Measurements from ENCODE around the gene PDE7B.
A peak's percentile ranks its signal among the peaks of the same experiment; 100 is the strongest.
"Not testable (repeated sequence)": the region's sequence is repeated elsewhere in the genome, so short reads cannot be mapped to it uniquely, and the experiment has no call there.

The PDE7B gene

DNA sequence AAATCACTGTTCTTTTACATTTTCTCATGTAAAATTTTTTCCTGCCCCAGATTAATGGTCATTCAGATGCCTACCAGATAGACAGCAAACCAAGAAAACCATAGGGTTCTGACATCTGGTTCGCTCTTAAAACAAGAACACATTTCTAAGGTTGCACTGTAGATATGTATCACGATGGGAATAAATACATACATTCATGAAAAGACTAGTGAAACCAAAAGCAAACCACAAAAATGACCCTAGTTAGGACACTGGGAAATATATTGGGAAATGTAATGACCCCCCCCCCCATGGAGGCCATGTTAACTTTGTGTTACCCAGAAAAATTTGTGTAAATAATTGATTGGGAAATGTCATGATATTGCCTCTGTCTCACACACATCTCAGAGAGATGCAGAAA, 361.1 kb downstream of the PDE7B start:
- Histone ChIP-seq H3K9me3 (replicated peaks; ENCODE audit: low read length) (no peaks in the 10 kb centered on the region), H3K9ac (ENCODE audit: low read depth, low read length) (no peak overlapping the region), H3K4me2 (ENCODE audit: low read length) (no peak overlapping the region), H3K36me3 (ENCODE audit: insufficient read depth, low read length) (no peaks in the 10 kb centered on the region), H3K4me1 (ENCODE audit: control insufficient read depth, insufficient read depth, low read length) (no peaks in the 10 kb centered on the region), H3K4me3 (ENCODE audit: low read length) (no peak overlapping the region), H3K27me3 (ENCODE audit: control insufficient read depth, insufficient read depth, low read length) (no peaks in the 10 kb centered on the region)

DNA sequence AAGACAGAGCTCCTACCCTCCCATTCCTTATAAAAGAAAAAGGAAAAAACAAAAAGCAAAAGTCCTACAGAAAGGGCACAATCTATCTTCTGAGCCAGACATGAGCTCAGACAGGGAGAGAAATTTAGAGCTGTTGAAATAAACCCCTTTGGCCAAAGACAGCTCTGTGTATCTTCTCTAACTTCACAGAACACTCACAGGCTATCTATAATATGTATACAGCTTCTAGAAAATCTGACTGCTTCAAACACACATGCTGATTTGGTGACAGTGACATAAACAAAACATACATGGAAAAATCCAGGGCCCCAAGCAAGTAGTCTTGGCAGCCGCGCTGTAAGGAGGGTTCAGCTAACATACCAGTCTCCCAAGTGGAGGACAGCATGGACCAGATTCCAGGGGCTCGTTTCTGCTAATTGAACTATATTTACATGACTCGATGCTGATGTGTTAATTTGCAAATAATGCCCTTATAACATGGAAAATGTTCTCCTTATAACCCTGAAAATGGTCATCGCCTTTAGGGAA, 361.6 kb downstream of the PDE7B start:
- Histone ChIP-seq H3K9me3 (replicated peaks; ENCODE audit: low read length) (no peaks in the 10 kb centered on the region), H3K9ac (ENCODE audit: low read depth, low read length) (no peak overlapping the region), H3K36me3 (ENCODE audit: insufficient read depth, low read length) (no peaks in the 10 kb centered on the region), H3K27me3 (ENCODE audit: control insufficient read depth, insufficient read depth, low read length) (no peaks in the 10 kb centered on the region), H3K4me3 (ENCODE audit: low read length) (no peak overlapping the region), H3K4me2 (ENCODE audit: low read length) (no peak overlapping the region), H3K4me1 (ENCODE audit: control insufficient read depth, insufficient read depth, low read length) (no peaks in the 10 kb centered on the region)

DNA sequence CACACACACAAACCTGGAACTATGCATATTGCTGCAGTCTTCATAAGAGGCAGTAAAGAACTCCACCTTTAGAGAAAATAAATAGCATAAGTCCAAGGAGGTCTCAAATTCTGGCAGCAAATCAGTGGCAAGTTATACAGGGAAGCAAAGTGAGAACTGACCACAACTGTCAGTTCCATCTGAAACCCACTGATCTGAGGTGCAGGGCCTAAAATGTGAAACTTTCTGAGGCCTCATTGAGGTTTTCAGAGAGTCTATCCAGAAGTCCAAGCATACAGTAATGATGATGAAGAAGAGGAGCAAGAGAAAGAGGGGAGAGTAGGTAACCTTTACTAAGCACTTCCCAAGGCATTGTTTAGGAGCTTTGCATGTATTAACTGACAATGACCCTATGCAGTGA, 362.4 kb downstream of the PDE7B start:
- H3K36me3 ChIP-seq (ENCODE audit: insufficient read depth, low read length), result no peaks in the 10 kb centered on the region
- H3K4me2 ChIP-seq (ENCODE audit: low read length), result no peak overlapping the region
- H3K9me3 ChIP-seq (replicated peaks; ENCODE audit: low read length), result no peaks in the 10 kb centered on the region
- H3K9ac ChIP-seq (ENCODE audit: low read depth, low read length), result no peak overlapping the region
- H3K4me3 ChIP-seq (ENCODE audit: low read length), result no peak overlapping the region
- no peaks in the 10 kb centered on the region for H3K27me3 ChIP-seq (ENCODE audit: control insufficient read depth, insufficient read depth, low read length)
- no peaks in the 10 kb centered on the region for H3K4me1 ChIP-seq (ENCODE audit: control insufficient read depth, insufficient read depth, low read length)

DNA sequence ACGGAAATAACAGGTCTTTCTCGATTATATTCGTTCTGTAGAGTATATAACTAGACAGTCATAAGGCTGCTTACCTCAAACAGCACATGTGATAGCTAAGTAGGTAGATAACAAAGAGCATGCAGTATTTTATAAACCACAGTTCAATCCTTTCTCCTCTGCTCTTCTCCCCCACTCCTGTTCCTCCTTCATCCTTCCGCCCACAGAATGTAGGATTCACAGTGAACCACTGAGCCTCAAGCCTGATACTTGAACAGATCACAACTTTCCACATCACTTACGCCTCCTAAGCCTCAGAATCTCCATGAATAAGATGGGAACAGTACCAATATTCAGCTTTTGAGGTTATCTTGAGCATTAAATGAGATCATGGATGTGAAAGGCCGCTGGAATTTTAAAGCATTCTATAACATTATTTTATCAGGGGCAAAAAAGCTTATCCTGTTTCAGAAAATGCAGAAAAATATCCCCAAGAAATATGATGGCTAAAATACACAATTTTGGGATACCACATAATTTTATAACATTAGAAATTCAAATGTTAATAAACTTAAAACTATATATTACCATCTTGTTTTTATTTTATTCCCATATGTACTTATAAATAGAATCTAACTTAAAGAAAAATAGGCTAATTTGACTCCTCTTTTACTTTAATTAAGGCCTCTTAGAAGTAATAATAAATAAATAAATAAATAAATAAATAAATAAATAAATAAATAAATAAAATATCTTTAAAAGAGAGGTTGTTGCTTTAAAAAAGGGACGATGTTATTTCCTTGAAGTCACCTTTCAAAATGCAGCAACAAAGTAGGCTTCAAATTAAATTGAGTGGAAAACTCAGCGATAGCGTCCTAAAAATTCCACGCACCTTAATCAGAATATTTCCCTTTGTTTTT, 365.3 kb downstream of the PDE7B start:
- Histone ChIP-seq H3K9me3 (replicated peaks; ENCODE audit: low read length) (no peaks in the 10 kb centered on the region), H3K36me3 (ENCODE audit: insufficient read depth, low read length) (no peaks in the 10 kb centered on the region), H3K4me2 (ENCODE audit: low read length) (no peak overlapping the region), H3K27me3 (ENCODE audit: control insufficient read depth, insufficient read depth, low read length) (no peaks in the 10 kb centered on the region), H3K9ac (ENCODE audit: low read depth, low read length) (no peak overlapping the region), H3K4me1 (ENCODE audit: control insufficient read depth, insufficient read depth, low read length) (no peaks in the 10 kb centered on the region), H3K4me3 (ENCODE audit: low read length) (no peak overlapping the region)

DNA sequence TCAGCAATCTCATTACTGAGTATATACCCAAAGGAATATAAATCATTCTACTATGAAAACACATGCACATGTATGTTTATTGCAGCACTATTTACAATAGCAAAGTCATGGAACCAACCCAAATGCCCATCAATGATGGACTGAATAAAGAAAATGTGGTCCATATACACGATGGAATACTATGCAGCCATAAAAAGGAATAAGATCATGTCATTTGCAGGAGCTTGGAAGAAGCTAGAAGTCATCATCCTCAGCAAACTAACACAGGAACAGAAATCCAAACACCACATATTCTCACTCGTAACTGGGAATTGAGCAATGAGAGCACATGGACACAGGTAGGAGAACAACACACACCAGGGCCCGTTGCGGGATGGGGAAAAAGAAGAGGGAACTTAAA, 373.5 kb downstream of the PDE7B start:
- not testable (repeated sequence) for H3K4me2 ChIP-seq (ENCODE audit: low read length); H3K9me3 ChIP-seq (replicated peaks; ENCODE audit: low read length); H3K4me3 ChIP-seq (ENCODE audit: low read length); H3K9ac ChIP-seq (ENCODE audit: low read depth, low read length); H3K36me3 ChIP-seq (ENCODE audit: insufficient read depth, low read length); H3K27me3 ChIP-seq (ENCODE audit: control insufficient read depth, insufficient read depth, low read length); H3K4me1 ChIP-seq (ENCODE audit: control insufficient read depth, insufficient read depth, low read length)

DNA sequence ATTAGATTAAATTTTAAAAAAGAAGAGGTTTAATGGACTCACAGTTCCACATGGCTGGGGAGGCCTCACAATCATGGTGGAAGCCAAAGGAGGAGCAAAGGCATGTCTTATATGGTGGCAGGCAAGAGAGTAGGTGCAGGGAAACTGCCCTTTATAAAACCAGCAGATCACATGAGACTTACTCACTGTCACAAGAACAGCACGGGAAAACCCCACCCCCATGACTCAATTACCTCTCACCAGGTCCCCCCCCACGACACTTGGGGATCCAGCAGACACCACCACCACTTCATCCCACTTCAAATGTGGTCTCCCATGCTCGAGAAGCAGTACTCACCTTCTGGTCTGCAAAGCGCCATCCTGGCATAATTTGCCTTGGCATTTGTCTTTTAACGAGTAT, 374.0 kb downstream of the PDE7B start:
- H3K27me3 ChIP-seq (ENCODE audit: control insufficient read depth, insufficient read depth, low read length), result no peaks in the 10 kb centered on the region
- H3K9me3 ChIP-seq (replicated peaks; ENCODE audit: low read length), result no peaks in the 10 kb centered on the region
- H3K4me2 ChIP-seq (ENCODE audit: low read length), result no peak overlapping the region
- no peaks in the 10 kb centered on the region for H3K4me1 ChIP-seq (ENCODE audit: control insufficient read depth, insufficient read depth, low read length)
- no peak overlapping the region for H3K4me3 ChIP-seq (ENCODE audit: low read length)
- H3K36me3 ChIP-seq (ENCODE audit: insufficient read depth, low read length), result no peaks in the 10 kb centered on the region
- no peak overlapping the region for H3K9ac ChIP-seq (ENCODE audit: low read depth, low read length)

DNA sequence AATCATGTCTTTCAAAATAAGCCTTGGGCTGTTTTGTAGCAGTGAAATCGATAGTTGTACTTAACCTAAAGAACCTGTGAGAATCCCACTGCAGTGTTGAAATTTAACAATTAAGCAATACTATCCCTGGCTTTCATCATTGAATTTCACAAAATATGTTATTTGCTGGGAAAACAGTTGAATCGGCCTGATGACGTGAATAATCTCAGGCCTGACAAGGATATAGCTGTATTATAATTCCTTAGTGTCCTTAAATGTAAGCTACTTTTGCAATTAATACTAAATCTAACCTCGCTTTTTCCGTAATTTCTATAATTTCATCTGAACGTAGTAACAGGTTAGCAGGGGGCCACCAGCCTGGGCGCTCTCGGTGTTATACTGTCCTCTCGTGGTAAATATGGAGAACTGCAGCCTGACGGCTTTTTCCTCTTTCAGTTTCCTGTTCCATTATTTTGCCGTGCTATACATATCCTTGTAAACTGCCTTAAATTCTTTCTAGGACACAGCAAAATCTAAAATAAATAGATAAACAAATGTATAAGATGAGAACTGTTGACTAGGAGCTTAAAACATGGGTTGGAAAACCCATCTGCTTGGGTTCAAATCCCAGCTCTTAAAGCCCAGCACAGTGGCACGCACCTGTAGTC, 374.6 kb downstream of the PDE7B start:
- H3K36me3 ChIP-seq (ENCODE audit: insufficient read depth, low read length), result no peaks in the 10 kb centered on the region
- H3K4me2 ChIP-seq (ENCODE audit: low read length), result peak overlapping the region; percentile 39
- H3K4me3 ChIP-seq (ENCODE audit: low read length), result no peak overlapping the region
- H3K27me3 ChIP-seq (ENCODE audit: control insufficient read depth, insufficient read depth, low read length), result no peaks in the 10 kb centered on the region
- no peaks in the 10 kb centered on the region for H3K4me1 ChIP-seq (ENCODE audit: control insufficient read depth, insufficient read depth, low read length)
- H3K9ac ChIP-seq (ENCODE audit: low read depth, low read length), result peak overlapping the region; percentile 17
- H3K9me3 ChIP-seq (replicated peaks; ENCODE audit: low read length), result no peaks in the 10 kb centered on the region

DNA sequence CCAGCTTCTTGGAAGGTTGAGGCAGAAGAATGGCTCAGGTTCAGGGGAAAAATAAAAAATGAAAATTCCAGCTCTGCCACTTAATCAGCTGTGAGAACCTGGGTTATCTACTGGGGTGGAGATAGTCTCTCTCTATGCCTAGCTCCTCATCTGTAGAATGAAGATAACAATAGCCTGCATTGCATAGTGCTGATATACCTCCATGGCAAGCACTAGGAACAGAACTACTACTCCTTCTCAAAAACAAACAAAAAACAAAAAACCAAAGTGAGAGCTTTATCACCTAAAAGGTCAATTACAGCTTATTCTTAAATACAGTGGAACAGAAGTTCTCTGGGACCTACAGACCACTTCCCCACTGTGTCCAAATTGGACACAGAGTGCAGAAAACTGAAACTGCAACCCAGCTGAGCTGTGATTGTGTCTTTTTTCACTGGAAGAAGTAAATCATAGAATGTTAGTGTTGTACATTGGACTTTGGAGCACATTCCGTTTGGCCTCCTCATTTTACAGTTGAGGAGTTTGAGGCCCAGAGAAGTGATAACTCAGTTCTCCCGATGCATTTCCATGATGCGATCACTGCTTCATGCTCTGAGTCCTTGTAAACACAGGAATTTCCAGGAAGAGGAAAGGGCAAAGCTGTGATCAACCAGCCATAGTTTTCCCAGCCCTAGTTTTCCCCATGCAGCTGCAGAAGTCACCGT, 375.3 kb downstream of the PDE7B start:
- Histone ChIP-seq H3K36me3 (ENCODE audit: insufficient read depth, low read length) (no peaks in the 10 kb centered on the region), H3K9ac (ENCODE audit: low read depth, low read length) (peak overlapping the region; percentile 17), H3K27me3 (ENCODE audit: control insufficient read depth, insufficient read depth, low read length) (no peaks in the 10 kb centered on the region), H3K4me3 (ENCODE audit: low read length) (no peak overlapping the region), H3K9me3 (replicated peaks; ENCODE audit: low read length) (no peaks in the 10 kb centered on the region), H3K4me2 (ENCODE audit: low read length) (peak overlapping the region; percentile 39), H3K4me1 (ENCODE audit: control insufficient read depth, insufficient read depth, low read length) (no peaks in the 10 kb centered on the region)

DNA sequence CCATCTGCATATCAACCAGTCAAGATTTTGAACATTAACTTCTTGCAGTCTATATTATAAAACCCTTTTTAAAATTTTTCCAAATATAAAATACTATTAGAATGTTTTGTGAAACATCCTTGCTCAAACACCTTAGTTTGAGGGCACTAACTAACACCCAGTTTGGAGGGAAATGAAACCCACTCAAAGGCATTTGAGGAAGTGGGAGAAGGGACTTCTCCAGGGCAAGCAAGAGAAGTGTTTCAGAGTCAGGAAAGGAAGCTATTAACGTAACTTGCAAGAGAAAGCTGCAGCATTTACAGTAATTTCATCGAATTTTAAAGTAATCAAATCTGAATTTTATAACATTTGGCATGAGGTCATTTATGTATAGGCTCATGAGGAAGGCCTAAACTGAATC, 377.3 kb downstream of the PDE7B start:
- no peak overlapping the region for H3K9ac ChIP-seq (ENCODE audit: low read depth, low read length)
- H3K4me1 ChIP-seq (ENCODE audit: control insufficient read depth, insufficient read depth, low read length), result no peaks in the 10 kb centered on the region
- H3K9me3 ChIP-seq (replicated peaks; ENCODE audit: low read length), result no peaks in the 10 kb centered on the region
- no peak overlapping the region for H3K4me3 ChIP-seq (ENCODE audit: low read length)
- no peak overlapping the region for H3K4me2 ChIP-seq (ENCODE audit: low read length)
- no peaks in the 10 kb centered on the region for H3K27me3 ChIP-seq (ENCODE audit: control insufficient read depth, insufficient read depth, low read length)
- H3K36me3 ChIP-seq (ENCODE audit: insufficient read depth, low read length), result no peaks in the 10 kb centered on the region

DNA sequence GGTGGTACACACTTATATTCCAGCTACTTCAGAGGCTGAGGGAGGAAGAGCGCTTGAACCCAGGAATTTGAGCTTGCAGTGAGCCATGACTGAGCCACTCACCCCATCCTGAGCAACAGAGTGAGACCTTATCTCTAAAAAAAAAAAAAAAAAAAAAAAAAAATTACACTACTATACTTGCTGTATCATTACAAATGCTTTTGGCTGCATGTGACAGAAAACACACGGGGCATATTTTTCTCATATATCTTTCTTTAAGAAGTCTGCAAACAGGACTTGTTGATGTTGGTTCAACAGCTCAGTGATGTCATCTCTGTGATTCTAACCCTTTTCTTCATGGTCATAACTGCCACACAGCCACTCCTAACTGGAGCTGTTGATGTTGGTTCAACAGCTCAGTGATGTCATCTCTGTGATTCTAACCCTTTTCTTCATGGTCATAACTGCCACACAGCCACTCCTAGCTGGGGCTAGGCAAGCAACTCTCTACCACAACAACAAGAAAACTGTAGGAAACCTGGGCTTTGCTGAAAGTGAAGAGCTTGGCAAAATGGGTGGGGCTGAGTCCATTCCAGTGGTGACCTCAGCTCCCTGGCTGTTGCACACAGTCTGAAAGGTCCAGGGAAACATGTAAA, 378.8 kb downstream of the PDE7B start:
- no peaks in the 10 kb centered on the region for H3K36me3 ChIP-seq (ENCODE audit: insufficient read depth, low read length)
- peaks cover 4% of the 10 kb centered on the region for H3K4me1 ChIP-seq (ENCODE audit: control insufficient read depth, insufficient read depth, low read length)
- no peaks in the 10 kb centered on the region for H3K27me3 ChIP-seq (ENCODE audit: control insufficient read depth, insufficient read depth, low read length)
- no peak overlapping the region for H3K4me2 ChIP-seq (ENCODE audit: low read length)
- no peaks in the 10 kb centered on the region for H3K9me3 ChIP-seq (replicated peaks; ENCODE audit: low read length)
- no peak overlapping the region for H3K4me3 ChIP-seq (ENCODE audit: low read length)
- no peak overlapping the region for H3K9ac ChIP-seq (ENCODE audit: low read depth, low read length)

DNA sequence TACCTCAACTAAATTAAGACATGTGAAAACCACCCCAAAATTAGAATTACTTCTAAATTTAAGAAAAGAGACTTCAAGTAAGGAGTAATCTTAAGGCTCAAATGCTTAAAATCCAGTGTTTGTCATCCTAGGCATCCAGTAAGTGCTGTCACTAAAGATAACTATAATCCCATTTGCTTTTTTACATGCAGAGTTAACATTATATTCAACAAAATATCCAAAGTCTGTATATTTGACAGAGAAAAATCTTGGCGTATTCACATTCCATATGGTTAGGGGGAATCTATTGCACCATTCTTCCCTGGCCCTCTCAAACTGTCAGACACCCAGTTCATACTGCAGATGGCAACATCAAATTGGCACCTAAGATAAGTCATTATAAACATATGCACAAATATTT, 381.2 kb downstream of the PDE7B start:
- Histone ChIP-seq H3K4me2 (ENCODE audit: low read length) (no peak overlapping the region), H3K27me3 (ENCODE audit: control insufficient read depth, insufficient read depth, low read length) (no peaks in the 10 kb centered on the region), H3K4me3 (ENCODE audit: low read length) (no peak overlapping the region), H3K36me3 (ENCODE audit: insufficient read depth, low read length) (no peaks in the 10 kb centered on the region), H3K9ac (ENCODE audit: low read depth, low read length) (no peak overlapping the region), H3K4me1 (ENCODE audit: control insufficient read depth, insufficient read depth, low read length) (peaks cover 5% of the 10 kb centered on the region), H3K9me3 (replicated peaks; ENCODE audit: low read length) (no peaks in the 10 kb centered on the region)
